GM23338 (cell line): ENCODE results near the gene TPM1. TPM values are rescaled to one million over a fixed set of nuclear protein-coding genes. Genes with fewer than 3 reads are reported as not detected.
A peak's percentile ranks its signal among the peaks of the same experiment; 100 is the strongest.

Experiments
- ATAC-seq: fragments of 200-7000 bp; cut with Tn5 transposase; 3 replicates; pipeline ENCODE4 v1.9.1; 2020
- DNase-seq: peaks from one replicate; pipeline ENCODE4 v3.0.0-alpha.2; 2015; ENCODE audit warnings: low spot score
- H2AFZ ChIP-seq: fragments of 200-600 bp; sonication (generic); 2 replicates; pipeline ENCODE4 v1.8.0; 2016; ENCODE audit warnings: antibody characterized with exemption, mild to moderate bottlenecking, moderate library complexity
- H3F3A ChIP-seq: fragments of 200-600 bp; sonication (generic); replicated peaks from 2 replicates; pipeline ENCODE4 v1.8.0; 2017; ENCODE audit warnings: antibody characterized with exemption, mixed run types, low read depth
- H3K27ac ChIP-seq: fragments of 200-600 bp; sonication (generic); 2 replicates; pipeline ENCODE4 v1.6.1; 2016; ENCODE audit warnings: low read depth
- H3K27me3 ChIP-seq: fragments of 200-600 bp; sonication (generic); 2 replicates; pipeline ENCODE4 v1.8.0; 2016; ENCODE audit warnings: mild to moderate bottlenecking, mixed run types, moderate library complexity; ENCODE audit not compliant: insufficient read depth
- H3K36me3 ChIP-seq: fragments of 200-600 bp; sonication (generic); 2 replicates; pipeline ENCODE4 v1.8.0; 2016; ENCODE audit warnings: mild to moderate bottlenecking; ENCODE audit not compliant: insufficient read depth
- H3K4me1 ChIP-seq: fragments of 200-600 bp; sonication (generic); 2 replicates; pipeline ENCODE4 v1.8.0; 2016; ENCODE audit warnings: mild to moderate bottlenecking, moderate library complexity; ENCODE audit not compliant: insufficient read depth
- H3K4me2 ChIP-seq: fragments of 200-600 bp; sonication (generic); 2 replicates; pipeline ENCODE4 v1.7.1; 2017; ENCODE audit warnings: mixed run types
- H3K4me3 ChIP-seq: fragments of 200-600 bp; sonication (generic); 2 replicates; pipeline ENCODE4 v1.6.1; 2016; ENCODE audit warnings: mixed run types
- H3K79me2 ChIP-seq: fragments of 200-600 bp; sonication (generic); replicated peaks from 2 replicates; pipeline ENCODE4 v1.8.0; 2017; ENCODE audit warnings: mild to moderate bottlenecking; ENCODE audit not compliant: insufficient read depth
- H3K9me2 ChIP-seq: fragments of 200-600 bp; sonication (generic); 2 replicates; pipeline ENCODE4 v1.8.0; 2017; ENCODE audit not compliant: insufficient read depth
- H4K20me1 ChIP-seq: fragments of 200-600 bp; sonication (generic); replicated peaks from 2 replicates; pipeline ENCODE4 v1.8.0; 2017; ENCODE audit warnings: mild to moderate bottlenecking; ENCODE audit not compliant: insufficient read depth
- H3K27ac Mint-ChIP-seq: 2 replicates; pipeline ENCODE4 v1.8.0; 2020; ENCODE audit warnings: inconsistent platforms, mild to moderate bottlenecking, moderate library complexity, mixed read lengths
- H3K27me3 Mint-ChIP-seq: 3 replicates; pipeline ENCODE4 v1.8.0; 2022; ENCODE audit warnings: low read depth, mild to moderate bottlenecking, moderate library complexity, mixed read lengths, inconsistent platforms; ENCODE audit not compliant: insufficient read depth, poor library complexity
- H3K36me3 Mint-ChIP-seq: 3 replicates; pipeline ENCODE4 v1.8.0; 2021; ENCODE audit warnings: low read depth, mild to moderate bottlenecking, inconsistent platforms, moderate library complexity, mixed read lengths
- H3K4me1 Mint-ChIP-seq: 3 replicates; pipeline ENCODE4 v1.8.0; 2020; ENCODE audit warnings: mild to moderate bottlenecking, inconsistent platforms, mixed read lengths
- H3K4me3 Mint-ChIP-seq: 3 replicates; pipeline ENCODE4 v1.8.0; 2021; ENCODE audit warnings: moderate library complexity, mild to moderate bottlenecking, inconsistent platforms, mixed read lengths
- H3K9me3 Mint-ChIP-seq: 3 replicates; pipeline ENCODE4 v1.8.0; 2020; ENCODE audit warnings: moderate library complexity, mild to moderate bottlenecking, inconsistent platforms, mixed read lengths
- NANOG ChIP-seq: IDR thresholded peaks from 2 replicates; pipeline ENCODE4 v1.6.1; 2016; ENCODE audit warnings: antibody characterized with exemption, borderline replicate concordance
- REST ChIP-seq: IDR thresholded peaks from one replicate; pipeline ENCODE4 v1.6.1; 2018; ENCODE audit warnings: antibody characterized with exemption; ENCODE audit not compliant: unreplicated experiment
- STAT1 ChIP-seq: IDR thresholded peaks from one replicate; pipeline ENCODE4 v1.6.1; 2016; ENCODE audit warnings: antibody characterized with exemption; ENCODE audit not compliant: unreplicated experiment
- ZNF462 ChIP-seq: fragments of 250-450 bp; sonication (Bioruptor Pico); IDR thresholded peaks from 2 replicates; pipeline ENCODE4 v1.5.0; 2020; ENCODE audit warnings: mild to moderate bottlenecking, moderate library complexity
- polyA plus RNA-seq: library from polyadenylated mRNA; unstranded; fragments of >200 nt; fragmentation: Nextera tagmentation; extraction: Ambion mirVana; gene quantifications from 2 replicates; pipeline ENCODE4 v1.2.1, GENCODE V29; 2016
- total RNA-seq: library from RNA; depleted of rRNA; stranded (reverse); fragments of >200 nt; shearing (Covaris generic); gene quantifications from 2 replicates; pipeline ENCODE4 v1.2.3, GENCODE V29; 2014

The TPM1 gene
- total and polyA plus RNA-seq, 2 experiments from 2014 or later: 449 to 913 TPM

- TF ChIP-seq ZNF462 (CRISPR knock-in tag) (no peak), STAT1 (no peak)
Observed at GRCh38 chr15:63075984-63076713, 33.6 kb downstream of the TPM1 start (continued).

- peaks cover 12% of the 10 kb centered on the region for H3K27me3 Mint-ChIP-seq
- ATAC-seq (peak; percentile 64), DNase-seq (peak; percentile 86)
- Histone ChIP-seq H3F3A (peaks cover 21% of the 10 kb centered on the region), H3K36me3 (no peaks in the 10 kb centered on the region), H2AFZ (no peak overlapping the region), H3K27ac (peak overlapping the region; percentile 96), H3K79me2 (no peaks in the 10 kb centered on the region), H3K4me1 (peaks cover 50% of the 10 kb centered on the region), H3K27me3 (no peaks in the 10 kb centered on the region), H3K4me2 (peak overlapping the region; percentile 56), H3K4me3 (peak overlapping the region; percentile 22; the same call in 1 of the 2 replicates), H3K9me2 (no peaks in the 10 kb centered on the region), H4K20me1 (no peaks in the 10 kb centered on the region)
- peak overlapping the region; percentile 42 for H3K4me3 Mint-ChIP-seq
- peak overlapping the region; percentile 89 for H3K27ac Mint-ChIP-seq
- H3K36me3 Mint-ChIP-seq: peaks cover 6% of the 10 kb centered on the region; the same call in 1 of the 3 replicates
- TF ChIP-seq NANOG: peak; percentile 38; the same call in 1 of the 2 replicates
- TF ChIP-seq REST: no peak
- peak; percentile 74 for TF ChIP-seq ZNF462 (CRISPR knock-in tag)
- H3K4me1 Mint-ChIP-seq: peaks cover 72% of the 10 kb centered on the region
- no peaks in the 10 kb centered on the region for H3K9me3 Mint-ChIP-seq
Observed at GRCh38 chr15:63076714-63077046, 34.1 kb downstream of the TPM1 start.
